Thoracic aorta (tissue), 2 donors: ENCODE measurements around the gene PTPRN2. TPM values are rescaled to one million over a fixed set of nuclear protein-coding genes. Genes with fewer than 3 reads are reported as not detected.

Experiments used
- ATAC-seq: fragments of 150-250 bp; one replicate; pipeline ENCODE4 v1.8.0; 2017; ENCODE audit warnings: low read depth; ENCODE audit not compliant: insufficient number of reproducible peaks, low FRiP score
- DNase-seq: peaks from one replicate; pipeline ENCODE4 v3.0.0-alpha.2; 2020; ENCODE audit warnings: low spot score
- H3K27ac ChIP-seq, 2 donors: fragments of 200-600 bp; sonication (generic); 1 replicate in 1 of 2; 2 replicates in 1 of 2; pipeline ENCODE4 v1.5.1; 2016; ENCODE audit warnings: mild to moderate bottlenecking in 2 of 2, moderate library complexity in 2 of 2
- H3K27me3 ChIP-seq: fragments of 200-600 bp; sonication (generic); replicated peaks from 2 replicates; pipeline ENCODE4 v1.6.0; 2016; ENCODE audit warnings: mild to moderate bottlenecking; ENCODE audit not compliant: insufficient read depth
- H3K36me3 ChIP-seq: fragments of 200-600 bp; sonication (generic); one replicate; pipeline ENCODE4 v1.5.1; 2016
- H3K4me1 ChIP-seq, 2 donors: fragments of 200-600 bp; sonication (generic); 1 replicate in 1 of 2; 2 replicates in 1 of 2; pipeline versions ENCODE4 v1.5.1 to v1.6.0; 2016; ENCODE audit warnings: low read depth in 2 of 2, mild to moderate bottlenecking in 1 of 2; ENCODE audit not compliant: control insufficient read depth in 1 of 2
- H3K4me3 ChIP-seq: fragments of 200-600 bp; sonication (generic); 2 replicates; pipeline ENCODE4 v1.5.1; 2016; ENCODE audit warnings: mild to moderate bottlenecking
- H3K9me3 ChIP-seq: fragments of 200-600 bp; sonication (generic); 2 replicates; pipeline ENCODE4 v1.5.1; 2016
- total RNA-seq, 2 donors: library from RNA; depleted of rRNA; stranded (reverse); fragments of >200 nt; gene quantifications; one replicate each; pipeline versions ENCODE4 v1.1.0 to v1.2.3, GENCODE V29; 2016
- TF ChIP-seq, protein P1 (sequence below): fragments of 200-600 bp; sonication (generic); IDR thresholded peaks from one replicate; pipeline ENCODE4 v1.5.1; 2019; ENCODE audit warnings: antibody characterized with exemption

The PTPRN2 gene
- total RNA-seq, 2 donors from 2014 or later = 2.2 to 3.1 TPM

DNA sequence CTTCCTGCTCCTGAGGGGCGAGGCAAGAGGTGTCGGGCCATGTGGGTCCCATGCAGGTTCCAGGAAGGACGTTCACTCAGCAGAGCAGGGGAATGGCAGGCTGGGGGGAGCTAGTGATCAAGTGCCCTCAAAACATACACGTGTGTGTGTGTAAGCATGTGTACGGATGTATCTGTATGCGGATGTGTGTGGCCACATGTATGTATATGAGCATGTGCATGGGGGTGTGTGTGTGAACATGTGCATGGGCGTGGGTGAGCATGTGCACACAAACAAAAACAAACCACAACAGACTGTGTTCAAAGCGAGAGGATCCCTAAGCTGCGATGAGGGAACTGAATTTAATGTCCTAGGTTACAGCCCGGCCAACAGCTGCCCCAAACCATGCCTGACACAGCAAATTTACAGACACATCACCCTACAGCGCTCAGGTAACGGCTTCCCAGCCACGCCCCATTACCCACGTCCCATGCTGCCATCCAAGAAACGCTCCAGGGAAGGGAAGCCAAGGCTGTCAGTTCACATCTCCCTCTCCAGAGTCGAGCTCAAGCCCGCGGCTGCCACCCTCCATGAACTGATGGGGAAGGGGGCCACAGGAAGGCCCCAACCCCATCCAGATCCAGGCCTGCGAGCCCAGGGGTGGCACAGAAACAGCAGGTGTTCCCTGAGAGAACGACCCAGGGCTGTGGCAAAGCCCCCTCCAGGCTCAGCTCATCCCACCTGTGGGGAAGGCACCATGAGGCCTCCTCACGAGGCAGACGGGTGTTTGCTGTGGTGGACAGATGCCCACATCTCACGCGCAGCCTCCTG lies 56.6 kb downstream of the PTPRN2 start:
- TF ChIP-seq, protein P1, sequence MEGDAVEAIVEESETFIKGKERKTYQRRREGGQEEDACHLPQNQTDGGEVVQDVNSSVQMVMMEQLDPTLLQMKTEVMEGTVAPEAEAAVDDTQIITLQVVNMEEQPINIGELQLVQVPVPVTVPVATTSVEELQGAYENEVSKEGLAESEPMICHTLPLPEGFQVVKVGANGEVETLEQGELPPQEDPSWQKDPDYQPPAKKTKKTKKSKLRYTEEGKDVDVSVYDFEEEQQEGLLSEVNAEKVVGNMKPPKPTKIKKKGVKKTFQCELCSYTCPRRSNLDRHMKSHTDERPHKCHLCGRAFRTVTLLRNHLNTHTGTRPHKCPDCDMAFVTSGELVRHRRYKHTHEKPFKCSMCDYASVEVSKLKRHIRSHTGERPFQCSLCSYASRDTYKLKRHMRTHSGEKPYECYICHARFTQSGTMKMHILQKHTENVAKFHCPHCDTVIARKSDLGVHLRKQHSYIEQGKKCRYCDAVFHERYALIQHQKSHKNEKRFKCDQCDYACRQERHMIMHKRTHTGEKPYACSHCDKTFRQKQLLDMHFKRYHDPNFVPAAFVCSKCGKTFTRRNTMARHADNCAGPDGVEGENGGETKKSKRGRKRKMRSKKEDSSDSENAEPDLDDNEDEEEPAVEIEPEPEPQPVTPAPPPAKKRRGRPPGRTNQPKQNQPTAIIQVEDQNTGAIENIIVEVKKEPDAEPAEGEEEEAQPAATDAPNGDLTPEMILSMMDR = no peak
- Histone ChIP-seq H3K27me3 (no peaks in the 10 kb centered on the region), H3K4me3 (no peak overlapping the region), H3K36me3 (no peaks in the 10 kb centered on the region), H3K4me1 (no peaks in the 10 kb centered on the region), H3K9me3 (no peaks in the 10 kb centered on the region), H3K27ac (no peak overlapping the region)
- DNase-seq (no peak), ATAC-seq (no peak)

DNA sequence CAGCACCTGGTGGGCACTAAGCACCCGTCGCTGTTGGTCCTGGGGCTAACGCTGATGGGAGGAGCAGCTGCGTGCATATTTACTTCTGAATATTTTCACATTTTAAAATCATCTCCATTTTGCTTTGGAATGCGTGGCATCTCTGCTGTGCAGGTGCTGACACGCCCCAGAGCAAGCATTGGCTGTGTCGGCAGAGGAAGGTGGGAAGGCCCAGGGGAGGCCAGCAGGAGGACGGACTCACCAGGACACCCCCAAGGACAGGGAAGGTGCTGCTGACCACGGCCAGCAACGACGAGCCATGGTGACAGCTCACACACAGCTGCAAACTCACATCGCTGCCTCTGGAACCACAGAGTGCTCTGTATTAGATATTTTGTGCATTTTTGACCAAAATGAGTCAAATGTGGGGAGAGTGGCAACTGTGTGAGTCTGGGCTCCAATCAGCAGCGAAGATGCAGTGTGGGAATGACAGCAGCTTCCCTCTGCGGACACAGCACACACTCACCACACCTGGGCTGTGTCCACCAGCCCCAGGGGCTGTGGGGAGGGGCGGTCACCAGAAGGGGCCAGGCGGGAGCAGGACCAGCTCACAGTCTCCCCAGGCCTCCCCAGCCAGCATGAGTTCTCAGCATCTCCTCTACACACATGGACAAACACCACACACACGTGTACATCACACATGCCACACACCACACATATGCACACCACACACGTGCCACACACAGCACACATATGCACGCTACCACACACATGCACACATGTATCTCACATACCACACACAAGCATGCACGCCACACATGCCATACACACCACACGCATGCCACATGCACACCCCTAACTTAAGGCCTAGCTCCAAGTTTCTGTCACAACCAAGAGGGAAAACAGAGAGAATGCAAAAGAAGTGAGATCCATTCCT lies 58.2 kb downstream of the PTPRN2 start:
- Histone ChIP-seq H3K36me3 (no peaks in the 10 kb centered on the region), H3K4me1 (no peaks in the 10 kb centered on the region), H3K9me3 (no peaks in the 10 kb centered on the region), H3K4me3 (no peak overlapping the region), H3K27me3 (no peaks in the 10 kb centered on the region), H3K27ac (no peak overlapping the region)
- ATAC-seq = no peak
- TF ChIP-seq, protein P1 = no peak
- no peak for DNase-seq

DNA sequence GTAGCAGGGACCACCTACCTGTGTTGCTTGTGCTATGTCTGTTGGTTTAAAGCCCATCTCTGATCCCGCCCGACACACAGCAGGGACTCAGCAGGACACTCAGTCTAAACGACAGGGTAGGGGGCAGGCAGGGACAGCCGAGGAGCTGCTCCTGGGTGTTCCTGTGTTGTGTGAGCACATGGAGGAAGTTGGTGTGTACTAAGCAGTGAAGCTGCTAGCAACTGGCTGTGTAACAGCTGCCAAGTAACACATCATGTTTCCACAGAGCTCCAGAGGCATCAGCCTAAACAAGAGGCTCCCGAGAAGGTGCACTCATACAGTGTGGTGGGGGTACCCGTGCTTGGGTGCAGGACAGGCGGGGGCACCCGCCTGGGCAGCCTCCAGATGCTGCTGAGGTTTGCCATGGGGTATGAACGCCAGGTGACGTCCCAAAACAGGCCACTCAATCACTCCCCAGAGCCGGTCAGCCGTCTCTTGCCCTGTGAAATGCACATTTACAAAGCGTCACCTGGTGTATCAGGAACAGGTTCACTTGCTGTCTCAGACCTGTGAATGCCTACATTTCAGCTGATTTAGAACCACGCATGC lies 59.6 kb downstream of the PTPRN2 start:
- H3K4me3 ChIP-seq = no peak overlapping the region
- no peak overlapping the region for H3K27ac ChIP-seq
- no peak for ATAC-seq
- TF ChIP-seq, protein P1 = no peak
- no peak for DNase-seq
- H3K36me3 ChIP-seq = no peaks in the 10 kb centered on the region
- no peaks in the 10 kb centered on the region for H3K4me1 ChIP-seq
- H3K27me3 ChIP-seq = no peaks in the 10 kb centered on the region
- no peaks in the 10 kb centered on the region for H3K9me3 ChIP-seq

DNA sequence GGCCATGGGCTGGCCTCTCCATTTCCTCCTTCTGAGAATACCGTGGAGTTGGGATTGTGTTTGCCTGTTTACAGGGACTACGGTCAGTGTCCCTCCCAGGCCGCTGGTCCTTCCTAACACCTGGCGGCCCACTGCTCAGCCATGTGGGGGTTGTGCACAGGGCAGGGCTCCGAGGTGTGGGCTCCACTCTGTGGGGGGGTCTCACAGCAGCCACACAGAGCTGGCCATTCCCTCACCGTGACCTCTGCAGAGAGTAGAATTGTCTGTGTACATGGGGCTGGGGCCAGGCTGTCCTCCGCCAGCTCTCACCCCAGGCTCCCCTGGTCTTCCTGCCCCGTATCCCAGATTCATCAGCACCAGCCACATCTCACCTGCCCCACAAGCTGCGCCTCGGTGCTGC lies 60.1 kb downstream of the PTPRN2 start:
- Histone ChIP-seq H3K9me3 (no peaks in the 10 kb centered on the region), H3K4me3 (no peak overlapping the region), H3K27me3 (no peaks in the 10 kb centered on the region), H3K4me1 (no peaks in the 10 kb centered on the region), H3K36me3 (no peaks in the 10 kb centered on the region), H3K27ac (no peak overlapping the region)
- ATAC-seq (no peak), DNase-seq (no peak)
- TF ChIP-seq, protein P1 = no peak

DNA sequence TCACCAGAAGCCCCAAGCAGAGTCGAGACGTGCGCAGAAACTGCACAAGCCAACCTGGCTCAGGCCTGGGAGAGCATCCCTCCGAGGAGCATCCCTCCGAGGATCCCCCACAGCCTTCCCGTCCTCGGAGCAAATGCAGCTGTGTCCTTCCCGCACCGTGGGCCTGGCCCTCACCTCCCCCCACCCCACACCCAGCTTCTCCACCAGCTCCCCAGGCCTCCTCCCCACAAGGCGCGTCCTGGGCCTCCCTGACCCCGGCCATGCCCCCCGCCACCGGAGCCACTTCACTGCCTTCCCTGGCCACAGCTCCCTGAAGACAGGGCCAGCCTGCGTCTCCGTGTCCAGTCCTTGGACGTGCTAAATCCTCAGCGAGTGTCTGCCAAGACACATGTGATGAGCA lies 60.6 kb downstream of the PTPRN2 start:
- no peaks in the 10 kb centered on the region for H3K36me3 ChIP-seq
- no peak for ATAC-seq
- no peak overlapping the region for H3K4me3 ChIP-seq
- no peaks in the 10 kb centered on the region for H3K9me3 ChIP-seq
- no peak overlapping the region for H3K27ac ChIP-seq
- TF ChIP-seq, protein P1 = no peak
- no peak for DNase-seq
- H3K4me1 ChIP-seq = no peaks in the 10 kb centered on the region
- no peaks in the 10 kb centered on the region for H3K27me3 ChIP-seq
